ENCODE results near the gene SLC44A2.

SLC44A2 gene

GRCh38 chr19:10639836-10640235 lies 14.5 kb downstream of the SLC44A2 start:
- DNase-seq (ENCODE audit: low read depth in 1 of 2, low spot score in 1 of 2) = no peak
- H3K27me3 ChIP-seq (ENCODE audit: insufficient read depth, poor library complexity, severe bottlenecking) = peaks cover 3% of the 10 kb centered on the region
- no peak overlapping the region for H3K4me3 ChIP-seq (replicated peaks; ENCODE audit: insufficient read depth, low read length)
- no peak overlapping the region for H3K27ac ChIP-seq (replicated peaks)
- no peak for TF ChIP-seq SPI1 (IDR thresholded peaks at IDR 0.05; ENCODE audit: borderline replicate concordance, low read depth)
- TF ChIP-seq CTCF (IDR thresholded peaks at IDR 0.05; ENCODE audit: insufficient read depth, low read length) = no peak
- no peak for TF ChIP-seq POLR2AphosphoS5 (IDR thresholded peaks at IDR 0.05; ENCODE audit: low read depth)
- TF ChIP-seq GABPA (IDR thresholded peaks at IDR 0.05; ENCODE audit: low read depth) = no peak
- no peak for TF ChIP-seq REST (IDR thresholded peaks at IDR 0.05; ENCODE audit: insufficient replicate concordance, low read depth)

DNA sequence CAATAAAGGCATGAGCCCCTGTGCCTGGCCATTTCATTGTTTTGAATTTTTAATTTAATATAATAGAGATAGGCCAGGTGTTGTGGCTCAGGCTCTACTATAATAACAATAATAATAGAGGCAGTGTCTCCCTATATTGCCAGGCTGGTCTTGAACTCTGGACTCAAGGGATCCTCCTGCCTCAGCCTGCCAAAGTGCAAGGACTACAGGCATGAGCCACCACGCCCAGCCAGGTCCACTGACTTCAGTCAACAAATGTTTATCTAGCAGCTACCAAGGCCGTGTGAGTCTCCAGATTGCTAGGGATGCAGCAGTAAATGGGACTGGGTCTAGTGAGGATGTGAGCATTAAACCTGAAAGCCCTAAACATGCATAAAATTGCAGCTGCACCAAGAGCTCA lies 15.0 kb downstream of the SLC44A2 start:
- no peak overlapping the region for H3K4me3 ChIP-seq (replicated peaks; ENCODE audit: insufficient read depth, low read length)
- no peak for DNase-seq (ENCODE audit: low read depth in 1 of 2, low spot score in 1 of 2)
- TF ChIP-seq GABPA (IDR thresholded peaks at IDR 0.05; ENCODE audit: low read depth) = no peak
- no peak for TF ChIP-seq POLR2AphosphoS5 (IDR thresholded peaks at IDR 0.05; ENCODE audit: low read depth)
- no peak for TF ChIP-seq REST (IDR thresholded peaks at IDR 0.05; ENCODE audit: insufficient replicate concordance, low read depth)
- no peak for TF ChIP-seq CTCF (IDR thresholded peaks at IDR 0.05; ENCODE audit: insufficient read depth, low read length)
- no peak for TF ChIP-seq SPI1 (IDR thresholded peaks at IDR 0.05; ENCODE audit: borderline replicate concordance, low read depth)
- no peak overlapping the region for H3K27ac ChIP-seq (replicated peaks)
- peaks cover 3% of the 10 kb centered on the region for H3K27me3 ChIP-seq (ENCODE audit: insufficient read depth, poor library complexity, severe bottlenecking)

DNA sequence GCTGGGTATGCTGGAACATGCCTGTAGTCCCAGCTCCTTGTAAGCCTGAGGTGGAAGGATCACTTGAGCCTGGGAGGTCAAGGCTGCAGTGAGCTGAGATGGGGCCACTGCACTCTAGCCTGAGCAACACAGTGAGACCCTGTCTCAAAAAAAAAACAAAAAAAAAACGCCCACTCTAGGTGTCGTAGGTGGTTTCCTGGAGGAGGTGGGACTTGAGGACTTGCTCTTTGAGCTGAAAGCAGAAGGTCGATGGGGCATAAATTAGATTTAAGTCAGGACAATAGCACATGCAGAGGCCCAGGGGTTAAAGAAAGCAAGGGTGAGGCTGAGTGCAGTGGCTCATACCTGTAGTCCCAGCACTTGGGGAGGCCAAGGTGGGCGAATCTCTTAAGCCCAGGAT lies 15.9 kb downstream of the SLC44A2 start:
- no peak for DNase-seq (ENCODE audit: low read depth in 1 of 2, low spot score in 1 of 2)
- no peak overlapping the region for H3K4me3 ChIP-seq (replicated peaks; ENCODE audit: insufficient read depth, low read length)
- no peak for TF ChIP-seq CTCF (IDR thresholded peaks at IDR 0.05; ENCODE audit: insufficient read depth, low read length)
- TF ChIP-seq REST (IDR thresholded peaks at IDR 0.05; ENCODE audit: insufficient replicate concordance, low read depth) = no peak
- TF ChIP-seq POLR2AphosphoS5 (IDR thresholded peaks at IDR 0.05; ENCODE audit: low read depth) = no peak
- TF ChIP-seq GABPA (IDR thresholded peaks at IDR 0.05; ENCODE audit: low read depth) = no peak
- no peak for TF ChIP-seq SPI1 (IDR thresholded peaks at IDR 0.05; ENCODE audit: borderline replicate concordance, low read depth)
- H3K27me3 ChIP-seq (ENCODE audit: insufficient read depth, poor library complexity, severe bottlenecking) = peaks cover 3% of the 10 kb centered on the region
- H3K27ac ChIP-seq (replicated peaks) = no peak overlapping the region

All from HL-60 (cell line).